Coronary artery (tissue), 2 donors: ENCODE data around the gene LBHD2.
A peak's percentile ranks its signal among the peaks of the same experiment; 100 is the strongest.
"Not testable (repeated sequence)": the region's sequence is repeated elsewhere in the genome, so short reads cannot be mapped to it uniquely, and the experiment has no call there.

Experiments used
- DNase-seq: peaks from one replicate; pipeline ENCODE4 v3.0.0-alpha.2; 2017; ENCODE audit warnings: low spot score
- H3K27ac ChIP-seq, 2 donors: fragments of 200-600 bp; sonication (generic); one replicate each; pipeline ENCODE4 v1.5.1; 2016 to 2019
- H3K4me3 ChIP-seq: fragments of 200-600 bp; sonication (generic); 2 replicates; pipeline ENCODE4 v1.5.1; 2016; ENCODE audit warnings: mild to moderate bottlenecking, moderate library complexity
- TF ChIP-seq, protein P1 (sequence below): fragments of 200-600 bp; sonication (generic); IDR thresholded peaks from one replicate; pipeline ENCODE4 v1.5.1; 2019; ENCODE audit warnings: antibody characterized with exemption

LBHD2 gene

DNA sequence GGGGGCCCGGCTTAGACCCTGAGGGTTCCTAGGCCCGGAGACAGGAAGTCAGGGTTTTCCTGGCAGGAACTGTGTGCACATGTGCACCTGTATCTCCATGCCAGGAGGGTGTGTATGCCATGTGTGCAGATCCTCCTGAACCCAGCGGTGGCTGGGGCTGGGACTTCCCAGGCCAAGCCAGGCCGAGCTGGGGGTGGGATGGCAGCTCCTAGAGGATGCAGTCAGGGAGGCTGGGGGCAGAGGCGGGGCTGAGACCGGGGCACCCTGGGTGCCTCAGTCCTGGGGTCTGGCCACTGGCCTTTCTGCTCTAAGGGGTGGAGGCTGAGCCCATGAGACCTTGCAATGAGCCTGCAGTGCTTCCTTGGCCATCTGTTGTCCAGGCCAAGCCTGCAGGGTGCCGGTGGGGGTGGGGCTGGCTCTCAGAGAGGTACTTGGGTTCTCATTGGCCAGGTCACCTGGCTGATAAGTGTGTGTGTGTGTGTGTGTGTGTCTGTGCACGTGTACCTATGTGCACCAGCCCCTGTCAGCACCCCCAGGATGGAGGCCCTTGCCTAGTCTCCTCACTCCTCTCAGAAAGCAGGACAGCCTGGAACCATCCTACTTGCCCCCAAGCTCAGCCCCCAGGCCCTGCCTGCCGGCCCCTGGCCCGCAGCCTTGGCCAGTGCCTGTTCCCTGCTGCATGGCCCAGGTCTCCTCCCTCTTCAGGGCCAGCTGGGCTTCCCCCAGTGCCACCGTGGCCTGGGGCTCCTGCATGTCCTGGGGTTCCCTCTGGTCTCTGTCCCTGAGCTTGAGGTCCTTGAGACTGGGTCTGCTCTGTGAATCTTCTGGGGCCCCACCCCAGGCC, 28.6 kb downstream of the LBHD2 start:
- TF ChIP-seq, protein P1, sequence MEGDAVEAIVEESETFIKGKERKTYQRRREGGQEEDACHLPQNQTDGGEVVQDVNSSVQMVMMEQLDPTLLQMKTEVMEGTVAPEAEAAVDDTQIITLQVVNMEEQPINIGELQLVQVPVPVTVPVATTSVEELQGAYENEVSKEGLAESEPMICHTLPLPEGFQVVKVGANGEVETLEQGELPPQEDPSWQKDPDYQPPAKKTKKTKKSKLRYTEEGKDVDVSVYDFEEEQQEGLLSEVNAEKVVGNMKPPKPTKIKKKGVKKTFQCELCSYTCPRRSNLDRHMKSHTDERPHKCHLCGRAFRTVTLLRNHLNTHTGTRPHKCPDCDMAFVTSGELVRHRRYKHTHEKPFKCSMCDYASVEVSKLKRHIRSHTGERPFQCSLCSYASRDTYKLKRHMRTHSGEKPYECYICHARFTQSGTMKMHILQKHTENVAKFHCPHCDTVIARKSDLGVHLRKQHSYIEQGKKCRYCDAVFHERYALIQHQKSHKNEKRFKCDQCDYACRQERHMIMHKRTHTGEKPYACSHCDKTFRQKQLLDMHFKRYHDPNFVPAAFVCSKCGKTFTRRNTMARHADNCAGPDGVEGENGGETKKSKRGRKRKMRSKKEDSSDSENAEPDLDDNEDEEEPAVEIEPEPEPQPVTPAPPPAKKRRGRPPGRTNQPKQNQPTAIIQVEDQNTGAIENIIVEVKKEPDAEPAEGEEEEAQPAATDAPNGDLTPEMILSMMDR, result no peak
- no peak overlapping the region for H3K27ac ChIP-seq
- no peak for DNase-seq
- H3K4me3 ChIP-seq, result no peak overlapping the region

DNA sequence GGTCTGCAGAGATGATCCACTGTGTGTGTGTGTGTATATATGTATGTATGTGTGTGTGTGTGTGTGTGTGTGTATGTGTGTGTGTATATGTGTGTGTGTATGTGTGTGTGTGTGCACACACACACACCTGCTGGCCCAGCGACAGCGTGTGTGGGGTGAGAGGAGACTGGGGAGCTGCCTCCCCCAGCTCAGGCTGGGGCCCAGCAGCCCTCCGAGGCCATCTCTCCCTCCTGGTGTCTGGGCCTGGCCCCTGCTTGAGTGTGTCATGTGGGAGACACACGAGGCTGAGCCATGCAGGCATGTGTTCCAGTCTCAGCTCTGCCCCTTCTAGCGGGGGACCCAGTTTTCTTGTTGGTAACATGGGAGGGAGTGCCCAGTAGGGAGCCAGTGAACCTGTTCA, 29.3 kb downstream of the LBHD2 start:
- no peak overlapping the region for H3K4me3 ChIP-seq
- no peak overlapping the region for H3K27ac ChIP-seq
- no peak for DNase-seq
- TF ChIP-seq, protein P1, result no peak

DNA sequence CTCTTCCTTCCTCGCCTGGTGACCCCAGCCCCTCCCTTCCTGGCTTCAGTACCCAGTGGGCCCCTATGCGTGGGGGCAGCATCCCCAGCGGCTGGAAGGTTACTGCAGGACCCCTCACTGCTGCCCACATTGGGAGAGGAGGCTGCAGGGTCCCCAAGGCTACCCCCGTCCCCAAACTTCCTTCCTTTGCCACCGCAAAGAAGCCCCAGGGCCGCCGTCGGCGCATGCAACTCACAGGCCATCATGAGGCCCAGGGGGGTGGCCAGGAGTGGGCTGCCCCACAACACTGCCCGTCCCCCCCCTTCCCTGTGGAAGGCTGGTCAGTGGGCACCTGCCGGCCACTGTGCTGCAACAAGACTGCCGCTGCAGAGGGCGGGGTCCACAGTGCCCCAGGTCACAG, 29.8 kb downstream of the LBHD2 start:
- TF ChIP-seq, protein P1, result no peak
- no peak overlapping the region for H3K4me3 ChIP-seq
- no peak overlapping the region for H3K27ac ChIP-seq
- no peak for DNase-seq

DNA sequence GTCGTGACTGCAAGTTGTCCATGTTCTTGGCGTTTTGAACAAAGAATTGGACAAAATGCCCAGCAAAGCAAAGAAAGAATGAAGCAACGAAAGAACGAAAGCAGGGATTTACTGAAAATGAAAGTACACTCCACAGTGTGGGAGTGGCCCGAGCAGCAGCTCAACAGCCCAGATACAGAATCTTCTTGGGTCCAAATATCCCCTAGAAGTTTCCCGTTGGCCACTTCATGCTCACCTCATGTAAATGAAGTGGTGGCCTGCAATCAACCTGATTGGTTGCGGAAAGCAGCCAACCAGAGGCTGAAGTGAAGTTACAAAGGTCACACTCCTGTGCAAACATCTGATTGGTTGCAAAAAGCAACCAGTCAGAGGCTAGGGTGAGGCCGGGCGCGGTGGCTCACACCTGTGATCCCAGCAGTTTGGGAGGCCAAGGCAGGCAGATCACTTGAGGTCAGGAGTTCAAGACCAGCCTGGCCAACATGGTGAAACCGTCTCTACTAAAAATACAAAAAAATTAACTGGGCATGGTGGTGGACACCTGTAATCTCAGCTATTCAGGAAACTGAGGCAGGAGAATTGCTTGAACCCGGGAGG, 31.2 kb downstream of the LBHD2 start:
- Histone ChIP-seq H3K4me3 (peak overlapping the region; percentile 51), H3K27ac (peak overlapping the region in 1 of 2 donors; percentile 60)
- DNase-seq, result not testable (repeated sequence)

DNA sequence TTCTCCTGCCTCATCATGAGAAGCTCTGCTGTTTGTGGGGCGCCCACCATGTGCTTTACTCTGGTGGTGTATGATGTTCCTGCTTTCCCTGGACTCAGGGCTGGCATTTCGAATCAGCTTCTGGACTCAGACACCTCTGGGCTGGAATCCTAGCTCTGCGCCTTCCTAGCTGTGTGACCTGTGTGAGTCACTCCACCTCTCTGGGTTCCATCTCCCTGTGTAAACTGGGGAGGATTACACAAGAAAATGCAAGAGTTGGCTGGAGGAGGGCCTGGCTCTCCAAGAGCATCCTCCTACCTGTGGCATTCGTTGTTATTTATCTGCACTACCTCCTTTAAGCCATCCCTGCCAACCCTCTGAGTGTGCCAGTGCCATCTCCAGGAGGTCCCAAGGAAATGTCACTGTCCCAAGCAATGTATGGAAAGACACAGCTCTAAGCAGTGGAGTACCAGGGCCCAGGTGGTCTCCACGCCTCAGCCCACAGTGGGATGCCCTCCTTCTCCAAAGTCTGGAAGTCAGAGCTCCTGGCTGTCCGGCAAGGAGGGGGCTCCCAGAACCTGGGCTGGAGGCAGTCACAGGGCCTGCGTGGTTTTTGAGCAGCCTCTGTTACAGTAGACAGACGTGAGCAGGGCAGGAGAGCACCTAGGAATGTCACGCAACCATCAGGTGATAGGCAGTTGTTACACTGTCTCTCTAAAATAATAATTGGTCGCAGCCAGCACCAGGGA, 32.0 kb downstream of the LBHD2 start:
- DNase-seq, result no peak

DNA sequence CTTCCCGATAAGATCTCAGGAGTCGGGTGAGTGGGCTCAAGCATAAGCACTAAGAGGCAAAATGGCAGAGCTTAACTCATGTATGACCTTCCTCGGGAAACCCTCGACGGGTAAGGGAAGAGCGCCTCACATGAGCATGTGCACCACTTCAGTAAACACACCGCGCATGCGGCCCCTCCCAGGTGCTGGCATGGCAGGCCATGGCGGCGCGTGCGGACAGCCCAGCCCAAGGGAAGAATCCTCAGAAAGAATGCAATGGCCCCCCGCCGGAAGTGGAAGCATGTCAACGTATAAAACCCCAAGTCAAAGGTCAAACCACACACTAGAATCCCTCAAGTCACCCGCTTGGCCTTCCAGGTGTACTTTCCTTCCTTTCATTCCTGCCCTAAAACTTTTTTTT, 32.6 kb downstream of the LBHD2 start:
- Histone ChIP-seq H3K27ac (no peak overlapping the region), H3K4me3 (no peak overlapping the region)
- TF ChIP-seq, protein P1, result no peak
- DNase-seq, result no peak

More for the DNA sequence above, 32.0 kb downstream of the LBHD2 start:
- H3K27ac ChIP-seq, result no peak overlapping the region
- no peak overlapping the region for H3K4me3 ChIP-seq
- TF ChIP-seq, protein P1, result no peak

DNA sequence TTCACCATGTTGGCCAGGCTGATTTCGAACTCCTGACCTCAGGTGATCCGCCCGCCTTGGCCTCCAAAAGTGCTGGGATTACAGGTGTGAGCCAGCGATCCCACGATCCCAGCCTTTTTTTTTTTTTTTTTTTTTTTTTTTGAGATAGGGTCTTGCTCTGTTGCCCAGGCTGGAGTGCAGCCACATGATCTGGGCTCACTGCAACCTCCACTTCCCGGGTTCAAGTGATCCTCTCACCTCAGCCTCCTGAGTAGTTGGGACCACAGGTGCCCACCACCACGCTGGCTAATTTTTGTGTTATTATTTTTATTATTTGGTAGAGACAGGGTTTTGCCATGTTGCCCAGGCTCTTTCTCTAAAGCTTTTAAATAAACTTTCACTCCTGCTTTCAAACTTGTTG, 33.5 kb downstream of the LBHD2 start:
- not testable (repeated sequence) for H3K27ac ChIP-seq, H3K4me3 ChIP-seq, DNase-seq
